Occipital lobe (tissue), 2 donors: ENCODE data around the gene VIPR2. TPM values are rescaled to one million over a fixed set of nuclear protein-coding genes. Genes with fewer than 3 reads are reported as not detected.

ENCODE experiments used
- DNase-seq: peaks from one replicate; lab custom pipeline; 2025; lab: John Stamatoyannopoulos, UW
- total RNA-seq: library from RNA; depleted of rRNA; stranded (reverse); fragments of >200 nt; gene quantifications from one replicate; pipeline ENCODE4 v1.2.3, GENCODE V29; 2014

VIPR2 gene
- total RNA-seq, 1 donor from 2014 or later: 0.47 TPM

DNA sequence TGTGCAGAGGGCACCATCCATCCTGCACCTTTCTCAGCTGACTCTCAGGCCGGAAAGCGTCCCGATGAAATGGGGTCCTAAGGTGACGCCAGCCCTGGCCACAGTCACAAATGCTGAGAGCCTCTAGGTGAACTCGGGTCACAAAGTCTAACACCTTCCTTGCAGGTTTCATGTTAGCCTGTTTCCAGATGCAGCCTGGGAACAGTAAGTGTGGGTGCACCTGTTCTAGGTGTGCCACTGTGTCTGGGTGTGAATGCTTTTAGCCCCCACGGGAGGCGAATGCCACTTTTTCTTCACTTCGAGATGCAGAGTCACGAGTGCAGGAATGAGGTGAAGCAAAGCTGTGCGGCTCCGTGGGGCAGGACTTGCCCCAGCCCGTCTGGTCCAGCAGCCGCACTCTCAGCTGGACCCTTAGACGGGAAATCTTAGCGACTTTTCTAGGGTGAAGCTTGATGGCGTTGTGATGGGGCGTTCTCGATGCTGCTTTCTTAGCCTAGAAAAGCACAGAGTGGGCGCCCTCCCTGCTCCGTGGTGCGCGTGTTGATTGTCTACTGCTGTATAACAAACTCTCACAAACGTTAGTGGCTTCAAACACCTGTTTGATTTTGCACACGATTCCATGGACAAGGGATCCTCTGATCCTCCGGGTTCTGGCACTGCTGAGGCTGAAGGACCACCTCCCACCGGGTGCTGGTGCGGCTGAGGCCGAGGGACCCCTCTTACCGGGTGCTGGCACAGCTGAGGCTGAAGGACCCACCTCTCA is 13.6 kb upstream of the VIPR2 start:
- no peak for DNase-seq

DNA sequence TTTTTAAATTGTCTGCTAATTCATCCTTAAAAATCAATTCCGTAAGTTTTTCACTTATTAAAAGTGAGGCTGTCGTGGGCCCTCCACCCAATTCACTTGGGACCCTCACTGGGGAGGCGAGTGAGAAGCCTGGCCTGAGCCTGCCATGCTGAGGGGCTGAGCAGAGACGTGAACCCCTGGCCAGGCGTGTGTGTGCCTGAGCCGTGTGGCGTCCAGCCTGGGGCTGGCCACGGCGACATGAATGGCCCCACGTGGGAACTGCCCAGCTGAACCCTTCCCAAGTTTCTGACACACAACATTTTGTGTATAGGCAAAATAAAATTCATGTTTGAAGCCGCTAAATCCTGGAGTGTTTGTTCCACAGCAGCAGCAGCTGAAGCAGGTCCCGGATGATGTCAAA is 13.0 kb upstream of the VIPR2 start:
- no peak for DNase-seq

GRCh38 chr7:159156436-159157245 is 12.0 kb upstream of the VIPR2 start:
- DNase-seq: no peak

- DNase-seq: no peak
Measured at GRCh38 chr7:159155410-159155809, 10.7 kb upstream of the VIPR2 start.

- DNase-seq: no peak
Measured at GRCh38 chr7:159154243-159154642, 9.6 kb upstream of the VIPR2 start.

GRCh38 chr7:159153511-159153910 is 8.8 kb upstream of the VIPR2 start:
- DNase-seq: no peak

GRCh38 chr7:159152816-159153215 is 8.1 kb upstream of the VIPR2 start:
- no peak for DNase-seq

- no peak for DNase-seq
Measured at GRCh38 chr7:159151231-159151630, 6.6 kb upstream of the VIPR2 start.

DNA sequence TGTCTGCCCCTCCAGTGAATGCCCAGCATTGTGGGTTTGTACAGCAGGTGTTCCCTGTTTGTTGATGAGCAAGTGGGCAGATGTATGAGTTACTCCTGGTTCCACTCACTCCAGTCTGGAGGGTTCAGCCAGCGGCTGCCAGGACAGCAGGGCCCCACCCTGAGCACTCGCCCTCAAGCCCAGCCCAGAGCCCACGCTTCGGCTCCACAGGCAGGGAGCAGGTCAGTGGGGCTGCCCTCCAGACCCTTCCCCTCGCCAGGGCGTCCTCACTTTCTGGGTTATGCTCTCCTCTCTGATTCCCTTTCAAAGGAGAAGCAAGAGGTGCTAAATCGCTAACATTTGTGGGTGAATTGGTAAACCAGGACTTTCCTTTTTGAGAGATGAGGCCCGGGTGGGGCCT is 4.8 kb upstream of the VIPR2 start:
- no peak for DNase-seq

DNA sequence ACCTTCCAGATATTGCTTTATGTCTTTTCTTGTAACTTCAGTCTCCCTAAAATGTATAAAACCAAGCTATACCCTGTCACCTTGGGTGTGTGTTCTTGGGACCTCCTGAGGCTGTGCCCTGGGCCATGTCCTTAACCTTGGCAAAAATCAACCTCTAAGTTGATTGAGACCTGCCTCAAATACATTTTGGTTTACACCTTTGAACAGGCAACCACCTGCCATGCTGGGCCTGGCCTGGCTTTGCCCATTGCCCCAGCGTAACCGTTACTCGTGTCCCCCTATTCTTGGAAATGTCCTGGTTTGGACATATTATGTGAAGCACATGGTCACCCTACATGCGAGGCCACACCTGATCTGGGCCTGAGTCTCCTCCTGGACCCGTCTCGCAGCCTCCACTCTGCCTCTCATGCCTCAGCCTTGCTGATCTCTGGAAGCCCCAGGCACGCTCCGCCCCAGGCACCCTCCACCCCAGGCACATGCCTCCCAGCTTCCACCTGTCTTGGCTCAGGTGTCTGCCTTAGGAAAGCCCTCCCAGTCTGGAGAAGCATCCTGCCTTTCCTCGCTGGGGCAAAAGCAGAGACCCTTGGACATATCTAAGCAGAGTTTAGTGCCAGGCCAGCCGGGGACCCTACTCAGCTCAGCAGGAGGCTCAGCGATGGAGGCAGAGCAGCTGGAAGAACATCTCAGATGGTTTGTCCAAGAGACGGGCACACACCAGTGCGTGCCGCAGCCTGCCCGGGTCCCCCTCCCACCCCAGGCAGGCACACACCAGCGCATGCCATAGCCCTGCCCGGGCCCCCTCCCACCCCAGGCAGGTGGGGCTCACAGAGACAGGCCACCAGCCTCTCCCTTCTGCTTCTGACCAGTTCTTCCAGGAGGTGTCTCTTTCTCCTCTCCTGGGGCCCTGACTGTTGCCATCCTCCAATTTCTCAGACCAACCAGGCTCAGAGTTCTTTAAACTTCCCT is 4.0 kb upstream of the VIPR2 start:
- no peak for DNase-seq

DNA sequence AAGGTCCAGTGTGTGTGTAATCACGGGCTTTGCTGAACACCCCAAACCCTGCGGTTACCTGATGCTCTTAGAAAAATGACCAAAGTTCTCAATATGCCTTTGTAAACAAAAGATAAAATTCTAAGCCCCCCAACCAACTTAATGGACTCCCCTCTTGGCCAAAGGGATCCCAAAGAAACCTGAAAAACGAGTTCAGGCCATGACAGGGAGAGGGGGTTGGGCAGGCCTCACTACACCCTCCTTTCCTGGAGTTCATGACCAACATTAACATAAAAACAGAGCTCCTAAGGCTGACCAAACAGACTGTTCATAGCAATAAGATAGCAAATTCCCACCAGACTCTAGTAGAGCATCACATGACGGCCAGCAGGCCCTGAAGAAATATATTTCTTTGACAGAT is 3.0 kb upstream of the VIPR2 start:
- DNase-seq: no peak

GRCh38 chr7:159147246-159147645 is 2.6 kb upstream of the VIPR2 start:
- no peak for DNase-seq

- no peak for DNase-seq
Measured at GRCh38 chr7:159146084-159146858, 1.6 kb upstream of the VIPR2 start.

- DNase-seq: no peak
Measured at GRCh38 chr7:159145490-159145855, 806 bp upstream of the VIPR2 start.

GRCh38 chr7:159143780-159144757 is 598 bp downstream of the VIPR2 start:
- no peak for DNase-seq

DNA sequence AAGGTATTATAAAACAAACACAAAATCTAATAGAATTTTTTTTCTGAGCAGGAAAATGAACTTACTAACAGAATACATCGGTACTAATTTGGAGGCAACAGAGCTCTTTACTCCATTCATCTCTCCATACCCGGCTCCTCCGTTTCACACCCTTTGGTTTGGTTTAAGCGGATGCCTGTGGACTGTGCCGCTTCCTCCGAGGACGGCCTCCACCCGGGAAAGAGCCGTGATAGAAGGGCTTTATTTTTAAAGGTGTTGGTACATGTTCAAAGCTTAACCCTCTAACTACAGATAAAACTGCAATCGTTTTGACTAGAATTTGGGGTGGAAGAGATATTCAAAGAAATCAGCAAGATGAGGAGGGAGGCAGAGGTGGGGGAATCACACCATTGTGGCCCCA is 1.9 kb downstream of the VIPR2 start:
- DNase-seq: no peak

GRCh38 chr7:159142199-159142598 is 2.5 kb downstream of the VIPR2 start:
- no peak for DNase-seq

DNA sequence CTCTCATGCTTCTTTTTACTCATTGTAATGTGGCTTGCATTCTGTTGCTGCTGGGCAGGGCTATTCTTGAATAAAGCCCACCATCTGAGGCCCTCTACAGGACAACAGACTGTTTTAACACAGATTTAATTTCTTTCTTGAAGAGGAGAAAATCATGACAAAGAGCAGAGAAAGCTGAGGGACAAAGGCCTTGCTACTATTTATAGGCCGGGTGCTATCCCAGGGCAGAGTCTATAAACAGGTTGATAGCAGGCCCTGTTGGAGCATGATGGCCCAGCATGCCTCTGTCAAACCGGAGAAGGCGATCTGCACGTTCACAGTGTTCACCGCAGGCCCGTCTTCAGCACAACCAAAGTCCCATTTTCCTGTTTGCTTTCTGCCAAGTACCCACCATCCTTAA is 3.0 kb downstream of the VIPR2 start:
- DNase-seq: no peak

GRCh38 chr7:159141167-159141566 is 3.5 kb downstream of the VIPR2 start:
- DNase-seq: no peak
